ENCODE data around the gene WNT7B.
A peak's percentile ranks its signal among the peaks of the same experiment; 100 is the strongest.

Gene WNT7B

DNA sequence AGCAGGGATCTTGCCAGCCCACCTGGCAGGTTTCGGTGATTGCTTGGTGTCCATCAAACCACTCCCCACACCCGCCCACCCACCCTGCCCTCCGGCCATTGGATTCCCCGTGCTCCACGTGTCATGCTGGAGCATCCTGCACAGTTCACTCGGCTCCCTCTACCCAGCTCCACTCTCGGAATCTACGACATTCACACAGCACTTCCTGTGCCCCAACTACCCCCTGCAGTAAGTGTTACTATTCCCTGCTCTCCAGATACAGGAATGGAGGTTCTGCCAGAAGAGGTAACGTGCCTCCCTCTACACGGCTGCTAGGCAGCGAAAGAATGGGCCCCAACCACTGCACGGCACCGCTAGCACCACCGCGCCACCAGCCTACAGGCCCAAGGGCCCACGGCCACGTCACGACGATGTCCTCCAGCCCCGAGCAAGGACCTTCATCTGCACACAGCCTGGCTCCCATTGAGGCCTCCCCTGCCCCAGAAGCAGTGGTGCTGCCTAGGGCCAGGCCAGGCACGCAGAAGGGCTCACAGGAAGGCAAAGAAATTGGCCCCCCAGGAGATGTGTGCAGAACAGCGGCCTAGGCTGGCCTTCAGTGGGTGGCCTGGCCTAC is 27.6 kb downstream of the WNT7B start:
- DNase-seq: no peak

DNA sequence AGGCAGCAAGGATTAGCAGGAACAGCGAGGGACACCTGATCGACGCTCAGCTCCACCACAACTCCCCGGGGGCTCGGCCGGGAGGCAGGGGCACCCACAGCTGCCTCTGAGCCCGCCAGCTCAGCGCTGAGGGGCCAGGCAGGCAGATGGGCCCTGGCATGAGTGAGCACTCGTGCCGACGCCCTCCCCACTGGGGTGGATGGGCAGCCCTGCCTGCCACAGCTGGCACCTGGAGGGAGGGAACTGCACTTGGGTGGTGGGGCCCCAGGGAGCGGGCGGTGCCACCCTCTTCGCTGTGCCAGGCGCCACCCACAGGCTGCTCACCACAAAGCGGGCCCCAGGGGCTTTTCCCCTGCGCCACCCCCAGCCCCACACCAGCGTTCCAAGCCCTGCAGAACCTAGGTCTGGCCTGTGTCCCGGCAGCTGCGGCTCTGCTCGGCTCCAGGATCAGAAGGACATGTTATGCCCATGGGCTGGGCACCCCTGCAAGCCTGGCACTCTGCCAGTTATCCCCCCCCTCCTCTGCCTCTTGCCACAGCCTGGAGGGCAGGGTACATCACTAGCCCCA is 28.8 kb downstream of the WNT7B start:
- peak in 1 of 2 donors; percentile 44 for DNase-seq

DNA sequence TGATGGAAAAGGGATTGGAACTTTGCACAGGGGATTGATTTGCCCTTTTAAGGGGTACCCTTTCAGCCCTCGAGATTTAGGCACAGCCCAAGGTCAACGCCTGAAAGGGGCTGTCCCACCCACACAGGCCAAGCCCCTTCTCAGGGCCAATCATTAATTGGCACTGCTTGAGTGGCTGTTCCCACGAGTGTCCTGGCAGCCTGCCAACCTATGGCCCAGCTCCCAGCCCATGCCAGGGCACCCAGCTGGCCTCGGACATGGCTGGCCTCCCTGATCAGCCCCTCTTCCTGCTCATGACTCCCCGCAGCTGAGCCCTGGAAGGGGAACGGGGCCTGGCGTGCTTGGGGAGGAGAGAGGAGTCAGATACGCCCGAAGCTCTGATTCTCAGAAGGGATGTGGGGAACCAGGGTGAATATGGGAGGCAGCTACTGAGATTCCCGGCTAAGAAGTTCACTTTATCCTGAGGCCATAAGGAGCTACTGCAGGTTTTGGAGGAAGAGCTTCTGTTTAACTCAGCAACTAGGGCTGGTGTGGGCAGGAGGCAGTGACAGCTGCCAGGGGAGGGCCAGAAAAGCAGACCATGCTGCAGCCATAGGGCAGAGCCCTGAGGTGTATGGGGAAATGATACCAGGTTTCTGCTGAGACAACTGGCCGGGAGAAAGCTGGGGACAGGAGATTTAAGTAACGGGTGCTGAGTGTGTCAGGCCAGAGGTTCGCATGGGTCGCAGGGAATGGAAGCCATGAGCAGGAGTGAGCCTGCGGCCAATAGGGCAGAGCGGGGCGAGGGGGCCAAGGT is 30.0 kb downstream of the WNT7B start:
- DNase-seq: no peak

DNA sequence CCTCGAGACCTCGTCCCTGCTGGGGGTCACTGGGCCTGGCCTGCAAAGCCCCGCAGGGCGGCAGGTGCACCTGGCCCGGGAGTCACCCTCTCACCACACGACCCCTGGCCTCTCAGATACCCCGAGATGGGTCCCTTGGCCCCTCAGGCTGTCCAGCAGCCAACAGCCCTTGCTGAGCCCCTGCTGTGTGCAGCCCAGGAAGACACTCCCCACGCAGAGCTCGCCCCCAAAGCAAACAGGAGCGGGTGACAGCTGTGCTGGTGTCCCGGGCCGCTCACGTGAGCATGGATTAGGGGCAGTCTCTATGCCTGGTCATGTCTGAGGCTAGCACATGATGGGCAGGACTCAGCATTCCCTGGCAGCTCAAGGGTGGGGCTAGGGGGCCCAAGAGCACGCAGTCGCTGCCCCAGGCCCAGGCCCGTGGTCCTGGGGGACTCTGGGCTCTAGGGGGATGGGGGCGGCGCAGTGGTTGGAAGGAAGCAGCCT is 31.3 kb downstream of the WNT7B start:
- no peak for DNase-seq

DNA sequence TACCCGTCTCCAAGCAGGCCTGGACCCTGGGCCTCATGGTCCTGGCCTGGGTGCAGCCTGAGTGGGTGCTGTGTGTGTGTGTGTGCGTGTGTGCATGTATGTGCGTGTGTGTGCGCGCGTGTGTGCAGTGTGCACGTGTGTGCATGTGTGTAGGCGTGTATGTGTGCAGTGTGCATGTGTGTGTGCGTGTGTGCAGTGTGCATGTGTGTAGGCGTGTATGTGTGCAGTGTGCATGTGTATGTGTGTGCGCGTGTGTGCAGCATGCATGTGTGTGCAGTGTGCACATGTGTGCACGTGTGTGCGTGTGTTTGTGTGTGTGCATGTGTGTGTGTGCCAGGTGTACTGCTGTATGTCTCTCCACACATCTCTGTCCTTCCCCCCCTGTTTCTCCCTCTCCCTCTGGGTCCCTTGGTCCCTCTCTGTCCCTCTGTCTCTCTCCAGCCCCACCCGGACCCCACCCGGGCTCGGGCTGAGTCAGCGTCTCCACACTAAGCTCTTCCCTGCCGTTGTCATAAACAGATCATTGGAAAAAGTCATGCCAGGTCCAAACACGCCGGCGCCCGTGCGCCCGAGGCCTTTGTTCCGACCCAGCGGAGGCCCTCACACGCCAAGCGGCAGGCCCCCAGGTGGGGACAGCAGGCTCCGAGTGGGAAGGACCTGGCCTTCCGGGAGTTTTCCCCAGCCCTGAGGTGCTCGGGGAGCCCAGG is 34.0 kb downstream of the WNT7B start:
- DNase-seq: no peak

DNA sequence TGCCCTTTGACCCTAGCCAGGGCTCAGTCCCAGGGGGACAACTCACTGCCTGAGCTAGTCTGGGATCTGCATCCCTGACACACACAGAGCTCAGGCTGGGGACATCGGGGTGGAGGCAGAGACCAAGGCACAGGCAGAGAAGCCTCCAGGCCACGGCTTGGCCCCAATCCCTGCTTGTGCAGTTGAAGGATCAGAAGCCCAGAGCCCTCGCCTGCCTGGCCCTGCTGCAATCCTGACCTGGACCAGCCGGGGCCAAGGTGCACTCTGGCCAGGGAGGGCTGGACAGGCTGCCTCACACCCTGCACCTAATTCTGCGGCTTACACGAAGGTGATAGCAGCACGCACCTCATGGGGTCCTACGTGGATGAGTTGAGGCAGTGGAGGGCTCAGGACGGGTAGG is 34.6 kb downstream of the WNT7B start:
- no peak for DNase-seq

DNA sequence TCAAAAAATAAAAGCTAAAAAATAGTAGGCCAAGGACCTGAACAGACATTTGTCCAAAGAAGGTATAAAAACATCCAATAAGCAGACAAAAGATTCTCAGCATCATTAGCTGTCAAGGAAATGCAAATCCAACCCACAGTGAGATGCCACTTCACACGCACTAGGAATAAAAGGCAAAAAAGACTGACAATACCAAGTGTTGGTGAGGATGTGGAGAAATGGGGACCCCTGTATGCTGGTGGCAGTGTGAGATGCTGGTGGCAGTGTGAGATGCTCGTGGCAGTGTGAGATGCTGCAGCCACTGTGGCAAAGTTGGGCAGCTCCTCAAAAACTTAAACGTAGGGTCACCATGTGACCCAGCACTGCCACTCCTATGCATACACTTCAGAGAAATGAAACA is 38.0 kb downstream of the WNT7B start:
- DNase-seq: no peak

DNA sequence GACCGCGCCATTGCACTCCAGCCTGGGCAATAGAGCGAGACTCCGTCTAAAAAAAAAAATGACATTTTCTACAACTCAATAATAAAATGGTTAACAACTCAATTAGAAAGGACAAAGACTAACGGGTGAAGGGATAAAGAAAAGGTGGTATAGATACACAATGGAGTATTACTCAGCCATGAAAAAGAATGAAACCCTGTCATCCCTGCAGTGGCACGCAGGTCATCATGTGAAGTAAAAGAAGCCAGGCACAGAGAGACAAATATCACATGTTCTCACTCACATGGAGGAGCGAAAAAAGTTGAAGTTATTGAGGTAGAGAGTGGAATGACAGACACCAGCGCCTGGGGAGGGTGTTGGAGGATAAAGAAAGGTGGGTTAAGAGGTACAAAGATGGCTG is 39.0 kb downstream of the WNT7B start:
- DNase-seq: no peak

DNA sequence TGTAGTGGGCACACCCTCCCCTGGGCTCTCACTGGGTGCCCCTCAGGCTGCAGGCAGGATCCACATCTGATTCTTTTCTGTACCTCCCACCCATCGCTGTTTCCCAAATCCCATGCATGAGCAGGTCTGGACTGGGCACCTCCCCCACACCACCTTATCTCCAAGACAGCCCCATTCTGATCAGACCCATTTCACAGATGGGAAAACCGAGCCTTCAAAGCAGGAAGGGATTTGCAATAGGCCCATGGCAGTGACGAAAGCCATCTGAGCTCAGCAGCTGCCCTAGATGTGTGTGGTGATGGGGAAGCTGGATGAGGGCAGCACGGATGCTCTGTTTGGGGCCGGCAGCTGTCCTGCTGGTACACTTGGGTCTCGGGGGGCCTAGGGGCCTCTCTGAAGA is 41.4 kb downstream of the WNT7B start:
- no peak for DNase-seq

DNA sequence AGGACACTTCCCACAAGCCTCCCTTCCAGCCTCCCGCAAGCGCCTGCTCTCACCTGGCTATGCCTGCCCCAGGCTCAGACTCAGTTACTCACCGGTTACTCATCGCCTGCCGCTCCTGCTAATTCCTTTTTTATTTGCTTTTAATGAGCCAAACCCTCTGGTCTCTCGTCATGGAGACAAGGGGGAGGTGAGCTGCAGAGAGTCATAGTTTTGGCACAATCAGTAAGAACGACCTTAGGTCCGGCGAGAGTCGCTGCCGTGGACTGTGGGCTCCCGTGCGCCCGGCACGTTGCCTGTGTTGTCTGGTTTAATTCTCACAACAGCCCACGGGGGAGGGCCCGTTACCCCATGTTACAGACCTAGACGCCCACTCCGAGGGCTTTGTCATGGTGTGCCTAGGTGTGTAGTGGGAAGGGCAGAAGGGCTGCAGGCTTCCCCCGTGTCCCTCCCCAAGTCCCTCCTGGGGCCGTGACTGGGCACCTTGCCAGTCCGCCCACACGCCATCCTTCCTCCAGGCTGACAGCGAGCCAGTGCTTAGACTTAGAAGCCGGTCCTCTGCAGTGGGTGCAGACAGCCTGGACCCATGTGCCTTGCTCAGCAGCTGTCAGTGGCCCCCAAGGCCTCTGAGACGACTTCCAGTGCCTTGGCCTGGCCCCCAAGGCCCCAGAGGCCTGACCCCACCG is 42.2 kb downstream of the WNT7B start:
- no peak for DNase-seq

DNA sequence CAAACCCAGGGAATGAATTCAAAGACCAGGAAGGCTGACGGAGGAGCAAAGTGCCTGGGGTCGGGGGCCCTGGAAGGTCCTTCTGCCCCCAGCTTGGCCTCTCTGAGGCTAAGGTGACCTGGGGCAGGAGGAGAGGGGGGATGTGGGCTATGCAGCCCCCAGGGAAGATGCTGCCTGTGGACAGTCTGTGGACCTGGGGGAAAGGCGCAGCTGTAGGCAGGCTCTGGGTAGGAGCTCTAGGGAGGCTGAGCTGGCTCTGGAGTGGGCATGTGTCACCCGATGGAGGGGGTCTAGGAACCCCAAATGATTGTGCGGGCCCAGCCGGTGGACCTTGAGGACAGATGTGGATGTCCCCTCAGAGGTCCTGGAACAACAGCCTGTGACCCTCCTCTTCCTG is 42.8 kb downstream of the WNT7B start:
- DNase-seq: no peak

DNA sequence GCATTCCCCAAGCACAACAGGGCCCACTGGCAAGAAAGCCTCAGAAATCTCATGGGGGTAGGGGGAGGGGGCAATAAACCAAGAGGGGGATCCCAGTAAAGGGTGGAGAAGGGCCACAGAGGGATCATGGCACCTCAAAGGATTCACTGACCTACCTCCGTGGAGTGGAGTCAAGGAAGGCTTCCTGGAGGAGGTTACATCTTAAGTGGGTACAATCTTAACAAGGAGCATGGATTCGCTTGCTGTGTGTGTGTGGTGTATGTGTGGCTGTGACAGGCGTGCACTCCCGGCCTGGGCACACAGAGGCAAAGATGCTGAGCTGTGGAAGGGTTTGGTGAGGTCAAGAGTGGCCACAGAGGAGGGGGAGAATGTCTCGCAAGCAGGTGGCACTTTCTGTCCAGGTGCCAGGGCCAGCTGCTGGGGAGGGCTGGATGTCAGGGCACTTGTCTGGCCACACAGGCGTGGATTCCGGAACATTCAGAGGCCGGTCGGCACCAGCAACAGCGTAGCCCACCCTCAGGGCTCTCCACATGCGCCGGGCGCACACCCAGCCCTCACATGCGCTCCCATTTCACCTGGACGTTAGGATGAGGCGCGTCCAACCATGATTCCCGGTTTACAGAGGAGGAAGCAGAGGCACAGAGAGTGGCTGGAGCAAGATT is 43.3 kb downstream of the WNT7B start:
- no peak for DNase-seq

DNA sequence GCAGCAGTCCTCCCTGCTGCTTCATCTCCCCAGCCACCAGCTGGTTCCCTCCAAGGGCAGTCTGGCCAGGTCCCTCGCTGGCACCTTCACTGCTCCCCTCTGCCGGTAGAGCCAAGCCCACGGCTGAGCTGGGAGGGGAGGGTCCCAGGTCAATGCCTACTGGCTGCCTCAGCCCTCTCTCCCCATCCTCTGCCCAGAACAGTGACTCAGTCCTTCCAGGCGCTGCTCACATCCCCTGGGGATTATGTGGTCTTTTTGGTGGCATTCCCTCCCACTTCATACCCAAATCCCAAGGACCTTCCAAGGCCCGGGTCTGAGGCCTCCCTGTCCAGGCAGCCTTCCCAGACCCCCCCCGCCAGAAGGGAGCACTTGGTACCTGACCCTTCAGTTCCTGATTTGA is 44.9 kb downstream of the WNT7B start:
- DNase-seq: no peak

DNA sequence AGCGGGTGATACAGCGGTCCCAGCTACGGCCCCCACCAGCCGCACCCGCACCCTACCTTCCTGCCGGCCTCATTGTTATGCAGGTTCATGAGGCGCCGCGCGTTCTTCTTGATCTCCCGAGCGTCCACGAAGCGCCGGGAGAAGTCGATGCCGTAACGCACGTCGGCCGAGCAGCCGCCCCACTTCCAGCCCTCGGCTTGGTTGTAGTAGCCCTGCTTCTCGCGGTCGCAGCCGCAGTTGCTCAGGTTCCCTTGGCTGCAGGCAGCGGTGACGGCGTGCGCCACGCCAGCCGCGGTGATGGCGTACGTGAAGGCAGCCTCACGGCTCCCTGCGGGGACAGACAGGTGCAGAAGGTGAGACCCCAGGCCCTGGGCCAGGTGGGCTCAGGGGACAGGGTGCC is 45.9 kb downstream of the WNT7B start:
- no peak for DNase-seq

DNA sequence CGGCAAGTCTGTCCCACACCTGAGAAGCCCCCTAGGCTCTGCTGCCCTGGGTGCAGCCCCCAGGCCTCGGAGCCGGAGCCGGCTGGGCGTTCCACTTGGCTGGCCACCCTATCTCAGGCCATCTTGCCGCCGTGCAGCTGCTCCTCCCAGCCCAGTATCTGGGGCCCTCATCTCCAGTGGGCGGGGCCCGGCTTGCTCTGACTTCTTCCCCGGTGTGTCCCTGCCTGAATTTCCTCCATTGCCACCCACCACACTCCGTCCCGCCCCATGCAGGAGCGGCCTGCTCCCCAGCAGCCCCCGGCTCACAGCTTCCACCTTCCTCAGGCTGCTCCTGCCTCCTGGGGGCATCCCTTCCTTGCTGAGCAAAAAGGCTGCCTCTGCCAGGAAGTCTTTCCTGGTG is 46.6 kb downstream of the WNT7B start:
- DNase-seq: no peak

DNA sequence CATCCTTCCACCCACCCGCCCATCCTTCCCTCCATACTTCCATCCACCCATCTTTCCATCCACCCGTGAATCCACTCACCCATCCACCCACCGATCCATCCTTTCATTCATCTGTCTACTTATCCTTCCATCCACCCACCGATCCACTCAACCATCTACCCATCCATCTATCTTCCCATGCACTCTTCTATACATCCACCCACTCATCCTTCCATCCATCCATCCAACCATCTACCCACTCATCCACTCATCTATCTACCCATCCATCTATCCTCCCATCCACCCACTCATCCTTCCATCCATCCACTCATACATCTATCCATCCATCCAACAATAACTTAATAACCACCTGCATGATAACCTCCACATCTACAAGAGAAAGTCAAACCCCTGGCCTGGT is 47.3 kb downstream of the WNT7B start:
- DNase-seq: no peak

DNA sequence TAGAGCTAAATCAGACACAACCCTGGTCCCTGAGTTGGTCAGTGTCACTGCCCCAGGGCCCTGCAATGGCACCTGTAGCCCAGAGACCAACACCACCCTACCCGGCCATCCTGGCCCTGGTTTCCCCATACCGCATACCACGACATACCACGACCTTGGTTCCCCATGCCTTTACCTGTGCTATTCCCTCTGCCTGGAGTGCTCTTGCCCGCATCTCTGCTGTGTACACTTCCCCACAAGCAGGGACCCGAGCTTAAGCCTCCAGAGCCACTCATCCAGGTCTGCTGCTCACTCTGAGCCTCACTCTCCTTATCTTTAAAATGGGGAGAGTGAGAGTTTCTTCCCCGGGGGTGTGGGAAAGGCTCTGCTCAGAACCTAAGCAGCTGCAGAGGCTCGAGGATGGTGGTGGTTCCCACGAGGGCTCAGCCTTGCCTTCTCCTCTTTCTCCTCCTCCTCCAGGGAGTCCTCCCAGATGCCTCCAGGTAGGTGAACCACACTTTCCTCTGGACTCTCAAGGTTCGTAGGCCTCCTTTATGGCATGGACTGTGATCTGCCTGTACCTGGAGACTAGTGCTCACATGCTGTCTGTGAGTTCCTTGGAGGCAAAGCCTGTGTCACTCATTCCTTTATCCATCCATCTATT is 48.1 kb downstream of the WNT7B start:
- DNase-seq: no peak

DNA sequence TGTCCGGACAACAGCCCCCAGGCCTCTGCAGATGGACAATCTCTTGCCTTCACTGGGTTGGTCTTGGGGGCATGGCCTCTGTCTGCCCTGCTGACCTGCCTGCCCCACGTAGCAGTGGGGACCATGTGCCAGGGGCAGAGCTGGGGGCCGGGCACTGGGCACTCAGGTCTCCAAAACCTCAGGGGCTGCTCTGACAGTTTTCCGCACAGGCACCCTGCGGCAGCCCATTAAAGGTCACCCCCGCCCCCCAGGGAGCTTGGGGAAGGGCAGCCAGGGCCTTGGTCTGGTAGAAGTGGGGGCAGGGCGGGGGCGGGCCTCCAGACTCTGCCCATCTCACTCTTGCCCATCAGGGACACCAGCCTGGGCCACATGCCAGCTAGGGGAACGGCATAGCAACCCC is 49.9 kb downstream of the WNT7B start:
- DNase-seq: no peak

DNA sequence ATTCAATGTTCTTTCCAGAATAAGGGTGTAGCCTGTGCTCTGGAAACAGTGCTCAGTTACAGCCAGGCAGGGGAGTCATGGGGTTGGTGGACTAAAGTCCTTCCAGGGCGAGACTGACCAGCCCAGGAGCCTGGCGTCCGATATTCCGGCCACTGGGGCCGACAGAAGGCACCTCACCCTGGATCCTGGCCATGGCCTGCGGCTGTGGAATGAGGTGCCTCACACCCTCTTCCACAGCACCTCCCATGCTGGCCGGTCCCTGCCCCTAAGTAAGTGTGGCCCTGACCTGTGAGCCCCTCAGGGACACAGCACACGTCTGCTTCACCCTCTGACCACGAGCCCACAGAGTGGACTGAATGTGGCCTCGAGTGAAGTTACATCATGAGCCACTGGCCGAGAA is 50.5 kb downstream of the WNT7B start:
- no peak for DNase-seq

DNA sequence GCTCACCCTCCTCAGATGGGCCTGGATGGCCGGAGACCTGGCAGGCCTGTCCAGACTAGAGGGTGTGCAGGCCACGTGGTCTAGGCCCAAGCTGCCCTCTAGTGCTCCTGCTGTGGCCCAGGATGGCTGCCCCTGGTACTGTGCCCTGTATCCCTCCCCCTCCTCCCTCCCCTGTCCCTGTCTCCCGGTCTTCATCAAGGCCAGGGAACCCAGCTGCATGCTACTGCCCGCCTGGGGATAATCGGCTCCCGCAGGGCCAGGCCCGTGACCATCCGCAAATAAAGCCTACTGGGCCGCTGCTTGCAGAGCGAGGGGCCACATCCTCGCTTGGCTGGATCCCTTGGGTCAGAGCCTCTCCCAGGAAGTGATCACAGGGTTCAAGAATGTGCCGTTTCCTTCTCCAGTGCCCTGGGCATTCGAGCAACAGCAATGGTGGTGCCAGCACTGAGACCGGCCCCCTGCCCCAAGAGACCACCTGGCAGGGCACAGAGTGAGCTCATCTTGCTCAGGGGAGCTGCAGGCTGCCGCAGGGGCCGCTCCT is 51.1 kb downstream of the WNT7B start:
- no peak for DNase-seq

DNA sequence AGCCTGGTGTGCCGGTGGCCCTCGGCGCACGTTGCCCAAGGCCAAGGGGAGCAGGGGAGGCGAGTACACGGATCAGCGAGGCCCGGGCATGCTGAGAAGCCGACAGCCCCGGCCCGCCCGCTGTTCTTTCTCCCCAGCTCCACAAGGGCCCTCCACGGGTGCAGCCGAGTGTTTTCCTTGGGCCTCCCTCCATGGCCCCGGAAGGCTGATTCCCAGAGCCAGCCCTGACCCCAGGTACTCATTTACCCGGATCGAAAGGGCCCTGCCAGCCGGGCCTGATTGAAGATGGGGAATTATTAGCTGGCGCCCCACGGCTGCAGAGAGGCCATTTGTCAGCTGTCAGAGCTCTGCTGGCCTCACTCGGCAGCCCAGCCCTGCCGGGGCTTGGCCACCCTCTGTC is 53.1 kb downstream of the WNT7B start:
- no peak for DNase-seq

DNA sequence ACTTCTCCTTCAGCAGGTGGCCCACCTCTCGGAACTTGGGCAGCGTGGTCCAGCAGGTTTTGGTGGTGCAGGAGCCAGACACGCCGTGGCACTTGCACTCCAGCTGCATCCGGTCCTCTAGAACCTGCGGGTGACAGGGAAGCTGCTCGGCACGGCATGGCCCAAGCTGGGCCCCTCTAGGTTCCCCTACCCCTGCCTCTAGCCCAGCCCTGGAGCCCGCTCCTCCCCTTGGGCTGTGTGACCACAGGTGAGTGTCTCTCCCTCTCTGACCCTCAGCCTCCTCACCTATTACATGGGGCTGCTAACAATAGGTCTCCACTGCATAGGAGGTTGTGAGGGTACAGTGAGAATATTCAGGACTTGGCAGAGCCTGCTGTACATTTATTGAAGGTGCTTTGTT is 53.8 kb downstream of the WNT7B start:
- DNase-seq: no peak
